ENCODE measurements around the gene CORIN.
"Not testable (repeated sequence)": the region's sequence is repeated elsewhere in the genome, so short reads cannot be mapped to it uniquely, and the experiment has no call there.

CORIN gene

DNA sequence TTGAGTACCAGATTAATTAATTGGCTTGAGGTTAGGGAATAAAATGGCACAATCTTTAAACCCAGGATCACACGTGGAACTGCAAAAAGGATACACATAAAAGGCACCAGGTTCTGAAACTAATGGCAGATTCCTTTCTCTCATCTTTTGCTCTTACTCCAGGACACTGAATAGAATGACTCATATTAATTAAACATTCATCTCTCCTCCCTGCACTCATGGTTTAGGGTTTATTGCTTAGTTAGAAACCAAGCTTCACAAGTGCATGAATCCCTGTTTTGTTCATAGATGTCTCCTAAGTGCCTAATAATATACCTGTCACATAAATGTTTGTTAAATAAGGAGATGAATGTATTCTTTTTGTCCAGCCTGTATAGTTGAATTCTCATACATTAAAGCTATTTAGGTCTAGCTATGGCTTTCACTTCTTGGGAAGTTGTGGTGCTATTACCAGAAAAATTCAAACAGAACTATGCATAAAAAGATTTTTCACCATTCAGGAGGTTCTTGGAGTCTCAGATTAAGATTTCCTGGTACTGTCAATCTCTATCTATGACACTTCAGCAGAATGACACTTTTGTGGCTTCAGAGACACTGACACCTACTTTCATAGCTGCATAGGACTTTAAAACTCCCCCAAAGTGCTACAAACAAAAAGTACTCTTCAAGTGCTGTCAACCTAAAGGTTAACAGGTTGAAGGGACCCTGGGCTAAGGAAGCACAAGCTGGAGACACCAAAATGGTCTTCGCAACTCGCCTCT is 7.4 kb downstream of the CORIN start:
- DNase-seq: no peak

DNA sequence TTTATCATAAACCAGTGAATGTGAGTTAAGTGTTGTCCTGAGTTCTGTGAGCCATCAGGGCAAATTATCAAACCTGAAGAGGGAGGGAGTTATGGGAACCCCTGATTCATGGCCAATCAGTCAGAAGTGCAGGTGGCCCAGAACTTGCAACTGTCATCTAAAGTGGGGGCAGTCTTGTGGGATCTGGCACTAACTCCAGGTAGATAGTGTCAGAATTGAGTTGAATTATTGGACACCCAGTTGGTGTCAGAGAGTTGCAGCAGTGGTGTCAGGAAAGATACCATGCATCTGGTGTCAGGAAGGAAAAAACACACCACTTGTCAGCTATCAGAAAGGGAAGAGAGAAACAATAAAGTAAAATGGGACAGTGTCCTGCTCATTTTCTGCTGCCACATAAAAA is 8.4 kb downstream of the CORIN start:
- DNase-seq: no peak

DNA sequence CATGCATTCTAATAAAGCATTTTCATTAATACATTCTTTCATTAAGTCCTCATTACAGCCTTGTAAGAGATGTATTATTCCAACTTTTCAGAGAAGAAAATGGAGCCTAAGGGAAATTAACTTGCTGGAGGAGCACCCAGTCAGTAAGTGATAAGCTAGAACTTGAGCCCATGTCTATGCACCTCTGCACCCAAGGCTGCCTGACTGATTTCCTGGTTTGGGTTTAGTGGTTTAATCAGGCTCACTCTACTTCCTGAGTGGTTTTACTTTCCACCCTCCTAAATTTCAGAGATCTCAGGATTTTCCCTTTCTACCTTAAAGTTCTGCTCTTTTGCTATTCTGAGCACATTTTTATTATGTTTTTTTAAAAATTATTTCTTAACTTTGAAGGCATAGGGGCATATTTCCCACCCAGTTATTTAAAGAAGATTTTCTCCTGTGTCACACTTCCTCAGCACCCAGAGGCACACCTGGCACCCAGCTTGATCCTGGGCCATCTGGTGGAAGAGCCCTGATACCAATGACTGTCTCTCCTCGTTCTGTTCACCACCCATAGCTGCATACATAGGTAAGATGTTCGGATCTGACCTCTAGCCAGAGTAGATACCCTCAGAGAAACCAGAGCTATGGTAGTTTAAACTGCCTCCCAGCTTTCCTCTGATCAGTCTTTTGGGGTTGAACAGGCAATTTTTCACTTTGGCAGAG is 10.4 kb downstream of the CORIN start:
- DNase-seq: no peak

DNA sequence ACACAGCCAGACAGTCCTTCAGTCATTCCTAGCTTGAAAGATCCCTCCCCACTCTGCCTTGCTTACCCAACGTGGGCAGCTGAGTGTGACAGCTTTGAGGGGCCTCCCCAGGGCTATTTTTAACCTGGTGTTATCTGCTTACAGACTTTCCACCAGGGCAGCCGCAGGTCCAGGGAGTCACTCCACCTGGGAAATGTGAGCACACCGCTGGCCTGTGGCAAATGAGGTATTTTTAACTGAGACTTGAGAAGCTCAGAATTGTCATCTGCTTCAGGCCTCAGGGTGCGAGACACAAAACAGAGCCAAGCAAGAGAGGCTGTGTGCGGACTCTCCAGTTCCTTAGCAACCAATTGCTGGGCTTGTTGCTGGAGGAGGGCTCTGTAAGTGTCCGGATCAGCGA is 13.0 kb downstream of the CORIN start:
- DNase-seq: no peak

DNA sequence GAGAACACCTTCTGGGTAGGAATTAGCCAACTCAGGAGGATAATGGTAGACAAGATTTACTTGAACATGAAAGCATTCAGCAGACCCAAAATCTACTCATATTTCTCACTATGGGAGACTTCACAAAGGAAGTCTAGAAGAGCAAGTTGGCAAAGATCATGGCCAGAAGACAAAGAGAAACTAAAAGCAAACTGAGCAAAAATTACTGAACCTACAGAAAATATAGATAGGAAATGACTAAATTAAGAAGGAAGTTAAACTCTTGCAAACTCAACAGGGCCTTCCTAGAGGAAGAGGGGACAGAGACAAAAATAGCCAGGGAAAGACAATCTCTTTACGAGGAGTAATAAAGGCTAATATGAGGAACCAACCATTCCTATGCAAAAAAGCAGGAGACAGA is 18.7 kb downstream of the CORIN start:
- no peak for DNase-seq

DNA sequence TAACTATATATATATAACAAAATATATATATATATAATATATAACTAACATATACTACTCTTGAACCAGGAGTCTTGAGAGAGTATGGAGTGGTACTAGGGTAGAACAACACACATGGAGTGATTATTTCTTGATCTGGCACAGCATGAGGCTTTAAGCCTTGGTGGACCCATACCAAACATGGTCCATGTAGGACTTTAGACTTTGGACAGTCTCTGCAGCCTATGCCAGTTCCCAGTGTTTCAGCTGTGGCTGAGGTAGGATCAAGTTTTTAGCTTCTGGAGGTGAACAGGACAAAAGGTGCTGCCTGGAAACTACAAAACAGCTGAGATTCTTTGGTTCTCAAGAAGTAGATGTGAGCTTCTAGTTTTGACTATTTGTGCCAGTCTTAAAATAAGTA is 20.6 kb downstream of the CORIN start:
- DNase-seq: no peak

DNA sequence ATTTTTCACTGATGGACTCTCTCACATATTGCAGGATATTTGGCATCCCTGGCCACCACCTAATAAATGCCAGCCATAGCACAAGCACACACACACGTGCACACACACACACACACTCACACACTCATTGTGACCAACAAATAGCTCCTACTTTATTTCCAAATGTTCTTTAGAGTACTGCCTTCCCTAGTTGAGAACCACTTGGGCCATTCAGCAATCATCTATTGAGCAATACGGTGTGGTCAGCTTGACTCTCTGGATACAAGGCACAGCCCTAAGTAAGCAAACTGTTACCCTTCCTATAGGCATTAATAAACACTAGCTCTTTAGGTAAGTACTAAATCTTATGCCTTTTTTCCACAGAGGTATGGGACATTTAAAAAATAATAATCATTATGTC is 21.1 kb downstream of the CORIN start:
- no peak for DNase-seq

DNA sequence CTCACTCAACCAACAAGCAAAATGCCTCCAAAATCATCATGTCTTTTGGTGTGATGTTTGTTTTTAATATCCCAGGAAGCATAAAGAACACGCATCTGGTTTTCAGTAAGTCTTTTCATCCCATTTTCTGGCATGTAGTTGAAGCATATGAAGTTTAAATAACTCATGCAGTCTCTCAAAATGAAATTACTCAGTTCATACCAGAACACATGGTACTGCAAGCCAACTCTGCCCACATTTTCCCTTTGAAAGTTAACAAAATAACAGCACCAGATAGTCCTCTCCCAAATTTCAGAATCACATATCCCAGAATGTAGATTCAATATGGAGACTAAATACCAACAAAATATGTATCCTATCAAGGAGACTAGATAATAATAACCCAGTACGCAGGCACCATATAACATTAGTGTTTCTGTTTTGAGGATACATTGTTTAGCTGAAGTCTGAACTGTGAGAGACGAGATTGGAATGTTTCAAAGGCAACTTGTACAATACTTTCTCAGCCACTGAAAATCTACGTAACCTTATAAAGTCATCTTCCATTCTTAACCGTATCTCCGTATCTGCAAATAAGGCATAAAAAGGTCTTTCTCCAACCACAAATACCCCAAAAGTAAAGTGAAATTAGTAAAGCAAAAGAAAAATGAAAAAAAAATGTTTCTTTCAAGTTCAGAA is 23.1 kb downstream of the CORIN start:
- DNase-seq: peak; percentile 89

DNA sequence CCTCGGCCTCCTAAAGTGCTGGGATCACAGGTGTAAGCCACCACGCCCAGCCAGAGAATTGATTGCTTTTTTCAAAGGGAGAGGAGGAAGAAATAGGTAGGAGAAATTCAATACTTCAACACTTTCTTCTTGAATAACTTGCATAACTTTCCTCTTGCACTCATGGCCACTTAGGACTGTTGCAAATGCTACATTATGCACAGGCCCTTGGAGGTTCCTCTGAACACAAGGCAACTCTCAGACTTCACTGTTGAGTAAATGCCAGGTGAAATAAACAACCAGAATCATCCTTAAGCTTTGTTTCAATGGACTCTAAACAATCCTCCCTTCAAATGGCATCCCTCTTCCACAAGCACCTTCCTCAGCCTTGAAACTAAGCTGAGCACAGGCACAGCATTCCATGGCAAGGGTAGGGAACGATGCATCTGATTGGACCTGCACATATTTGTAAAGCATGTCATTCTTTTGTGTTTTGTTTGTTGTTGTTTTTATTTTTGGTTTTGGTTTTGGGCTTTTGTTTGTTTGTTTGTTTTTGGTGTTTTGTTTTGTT is 28.1 kb downstream of the CORIN start:
- no peak for DNase-seq

DNA sequence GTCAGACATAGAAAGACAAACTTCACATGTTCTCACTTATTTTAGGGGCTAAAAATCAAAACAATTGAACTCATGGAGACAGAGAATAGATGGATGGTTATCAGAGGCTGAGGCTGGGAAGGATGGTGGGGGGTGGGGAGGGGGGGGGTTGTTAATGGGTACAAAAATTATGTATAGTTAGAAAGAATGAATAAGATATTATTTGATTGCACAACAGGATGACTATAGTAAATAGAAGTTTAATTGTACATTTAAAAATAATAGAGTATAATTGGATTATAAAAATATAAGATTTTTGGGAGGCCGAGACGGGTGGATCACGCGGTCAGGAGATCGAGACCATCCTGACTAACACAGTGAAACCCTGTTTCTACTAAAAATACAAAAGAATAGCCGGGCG is 33.3 kb downstream of the CORIN start:
- DNase-seq: no peak

DNA sequence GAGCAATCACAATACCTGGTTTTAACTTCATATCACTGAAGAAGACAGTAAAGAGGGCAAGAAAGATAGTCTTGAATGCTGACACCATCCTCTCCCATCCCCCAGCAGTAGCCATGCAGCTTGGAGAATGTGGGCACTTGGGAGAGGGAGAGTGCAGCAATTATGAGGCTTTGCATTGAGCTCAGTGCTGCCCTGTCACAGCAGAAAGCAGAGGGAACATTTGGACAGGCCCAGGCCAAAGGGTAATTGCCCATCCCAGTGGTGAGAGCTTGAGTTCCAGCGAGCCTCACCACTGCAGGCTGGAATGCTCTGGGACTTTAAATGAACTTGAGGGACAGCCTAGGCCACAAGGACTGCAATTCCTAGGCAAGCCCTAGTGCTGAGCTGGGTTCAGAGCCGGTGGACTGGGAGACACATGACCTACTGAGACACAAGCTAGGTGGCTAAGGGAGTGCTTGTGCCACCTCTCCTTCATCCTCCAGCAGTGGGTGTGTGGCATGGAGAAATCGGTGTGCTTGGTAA is 36.3 kb downstream of the CORIN start:
- DNase-seq: no peak

DNA sequence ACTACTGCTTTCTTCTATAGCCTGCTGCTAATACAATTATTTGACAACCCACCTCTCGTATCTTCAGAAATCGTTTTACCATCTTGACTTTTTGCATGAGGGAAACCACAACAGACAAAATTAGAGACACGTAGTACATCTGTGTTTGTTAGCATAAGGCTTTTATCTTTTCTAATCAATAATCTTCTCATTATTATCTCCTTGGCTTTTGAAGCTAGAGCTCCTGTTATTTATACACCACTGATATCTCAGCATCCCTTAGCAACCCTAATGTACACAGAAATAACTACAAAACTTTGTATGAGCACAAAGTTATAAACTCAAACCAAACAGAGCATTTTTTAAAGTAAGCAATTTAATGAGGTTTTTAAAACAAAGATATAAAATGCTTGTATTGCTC is 39.7 kb downstream of the CORIN start:
- no peak for DNase-seq

DNA sequence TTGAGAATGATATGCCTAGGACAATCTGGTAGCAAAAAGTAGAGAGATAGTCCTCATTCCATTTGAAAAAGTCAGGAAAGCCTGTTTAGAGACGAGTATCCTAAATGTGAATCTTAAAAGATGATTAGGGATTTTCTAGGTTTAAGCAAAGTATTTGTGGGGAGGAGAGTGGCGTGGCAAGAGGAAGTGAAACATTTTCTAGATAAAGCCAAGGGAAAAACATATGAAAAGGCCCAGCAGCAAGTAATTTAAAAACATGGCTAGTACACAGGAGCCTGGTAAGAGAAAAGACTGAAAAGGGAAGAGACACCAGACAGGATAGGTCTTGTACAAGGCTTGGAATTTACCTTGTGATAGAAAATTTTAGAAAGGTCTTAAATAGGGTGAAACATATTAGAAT is 45.9 kb downstream of the CORIN start:
- DNase-seq: no peak

DNA sequence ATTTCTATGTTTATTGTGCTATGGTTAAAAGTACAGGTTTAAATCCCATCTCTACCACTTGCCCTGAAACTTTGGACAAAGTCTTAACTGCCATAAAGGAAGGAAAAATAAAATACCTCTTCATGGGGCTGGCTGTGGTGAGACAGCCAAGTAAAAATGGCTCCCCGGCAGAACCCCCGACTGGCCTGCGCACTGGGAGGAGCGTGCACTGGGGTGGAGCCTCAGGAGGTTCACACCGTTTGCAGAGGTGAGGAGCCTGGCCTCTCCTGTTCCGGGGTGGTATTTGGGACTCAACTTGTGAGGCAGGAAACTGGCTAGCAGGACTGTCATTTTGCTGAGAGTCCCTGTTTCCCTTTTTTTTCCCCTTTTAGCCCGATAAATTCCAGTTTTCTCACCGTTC is 47.8 kb downstream of the CORIN start:
- DNase-seq: no peak

DNA sequence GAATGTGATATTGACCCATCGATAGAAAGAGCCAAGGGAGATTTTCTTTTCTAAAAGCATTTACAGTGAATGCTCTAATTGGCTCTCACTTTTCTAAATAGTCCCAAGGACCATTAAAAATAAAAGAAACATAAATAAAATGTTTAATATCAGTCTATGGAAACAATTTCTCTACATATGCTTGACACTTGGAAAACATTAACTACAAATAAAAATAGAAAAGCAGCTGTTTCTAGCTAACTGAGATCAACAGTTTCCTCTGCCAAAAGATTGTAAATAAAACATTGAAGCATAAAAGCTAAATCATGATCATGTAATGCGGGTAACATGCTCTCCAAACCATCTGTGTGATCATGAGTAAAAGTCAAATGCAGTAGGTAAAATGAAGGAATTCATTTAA is 49.7 kb downstream of the CORIN start:
- DNase-seq: no peak

DNA sequence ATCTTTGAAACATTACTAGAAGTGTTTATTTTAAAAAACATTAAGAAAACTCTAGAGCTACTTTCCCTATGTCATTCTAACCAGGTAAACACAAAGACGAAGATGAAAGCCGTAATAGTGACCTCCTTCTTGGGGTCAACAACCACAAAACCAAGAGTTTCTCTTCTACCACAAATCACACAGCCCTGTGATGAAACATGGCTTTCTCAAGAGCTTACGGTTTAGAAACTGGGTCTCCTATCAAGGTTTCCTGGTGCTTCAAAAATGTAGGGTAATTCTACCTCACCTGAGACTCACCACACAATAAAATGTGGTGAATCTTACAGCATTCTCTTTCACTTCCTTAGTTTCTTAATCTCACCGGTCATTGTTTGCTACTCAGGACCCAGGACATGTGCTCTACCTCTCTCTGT is 50.9 kb downstream of the CORIN start:
- no peak for DNase-seq

DNA sequence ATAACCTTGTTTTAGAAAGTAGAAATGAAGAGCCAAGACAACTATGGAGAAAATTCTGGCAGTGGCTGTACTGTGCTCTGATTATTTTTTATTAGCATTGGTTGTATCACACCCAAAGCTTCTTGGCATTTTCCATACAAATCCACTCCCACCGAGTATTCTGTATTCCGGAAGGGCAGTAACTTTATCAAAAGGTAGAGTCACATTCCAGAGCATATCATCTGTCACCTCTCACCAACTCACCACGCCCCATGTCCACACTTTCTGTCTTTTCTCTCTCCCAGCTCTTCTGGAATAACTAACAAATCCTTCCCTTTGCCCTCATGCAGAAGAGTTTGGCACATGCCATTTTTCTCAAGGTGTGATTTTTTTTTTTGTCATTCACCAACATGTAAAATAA is 52.7 kb downstream of the CORIN start:
- DNase-seq: no peak

DNA sequence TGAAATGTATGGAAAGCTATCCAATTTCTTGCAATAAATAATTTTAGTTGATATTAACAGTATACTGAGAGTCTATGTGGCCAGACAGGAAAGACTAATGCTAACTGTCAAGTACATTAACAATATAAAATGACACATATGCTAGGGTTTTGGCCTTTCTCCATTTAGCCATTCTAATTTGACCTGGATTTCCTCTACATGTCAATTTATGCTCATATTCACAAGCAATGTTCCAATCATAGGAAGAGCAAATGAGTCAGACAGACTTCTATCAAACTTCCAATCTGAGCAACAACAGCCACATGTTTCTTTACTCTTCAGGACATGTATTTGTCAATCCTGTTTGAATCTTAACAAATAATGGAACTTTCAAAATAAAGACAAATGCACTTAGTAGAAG is 53.6 kb downstream of the CORIN start:
- no peak for DNase-seq

DNA sequence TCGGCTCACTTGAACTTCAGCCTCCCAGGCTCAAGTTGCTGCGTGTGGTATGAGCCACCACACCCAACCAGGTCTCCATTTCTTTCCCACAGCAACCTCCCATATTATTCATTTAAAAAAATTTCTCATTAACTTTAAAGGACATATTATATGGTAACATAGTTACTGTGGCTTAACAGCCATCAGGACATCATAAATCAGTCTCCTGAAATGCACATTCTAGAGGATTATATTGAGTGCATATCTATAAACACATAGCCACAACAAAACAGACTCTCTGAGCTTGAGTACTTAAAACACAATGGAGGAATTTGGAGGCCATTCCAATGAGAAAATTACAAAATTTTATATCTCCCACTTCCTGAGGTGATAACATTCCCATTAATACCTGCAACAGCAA is 61.5 kb downstream of the CORIN start:
- DNase-seq: no peak

DNA sequence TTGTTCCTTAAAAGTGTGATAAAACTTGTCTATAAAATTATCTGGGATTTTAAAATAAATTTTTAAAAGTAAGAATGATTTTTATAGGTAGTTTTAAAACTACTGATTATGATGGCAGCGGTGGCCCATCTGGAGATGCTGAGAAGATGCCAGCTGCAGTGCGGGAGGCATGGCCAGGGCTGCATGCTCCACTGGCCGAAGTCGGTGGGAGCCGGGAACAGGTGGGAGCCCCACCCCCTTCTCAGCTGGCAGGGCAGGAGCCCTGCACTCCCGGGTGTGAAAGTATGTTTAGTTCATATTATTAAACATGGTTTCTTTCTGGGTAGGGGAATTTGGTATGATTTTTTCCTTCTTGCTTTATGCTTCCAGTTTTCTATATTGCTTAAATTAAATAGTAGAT is 63.8 kb downstream of the CORIN start:
- DNase-seq: no peak

DNA sequence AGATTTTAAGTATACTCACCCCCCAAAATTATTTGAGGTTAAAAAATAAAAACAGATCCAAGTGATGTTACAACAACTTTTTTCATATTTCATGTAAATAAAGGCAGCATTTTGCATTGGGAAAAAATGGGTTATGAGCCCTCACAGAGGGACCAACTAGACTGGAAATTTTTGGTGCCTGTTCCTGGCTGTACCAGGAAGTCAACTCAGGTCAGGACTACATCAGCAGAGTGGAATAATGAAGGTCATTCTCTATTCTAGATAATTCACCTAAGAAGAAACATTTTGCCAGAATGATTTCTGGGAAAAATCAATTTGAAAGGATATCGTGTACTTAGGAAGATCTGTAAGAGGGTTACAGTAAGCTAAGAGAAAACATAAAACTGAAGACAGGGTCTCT is 66.8 kb downstream of the CORIN start:
- no peak for DNase-seq

DNA sequence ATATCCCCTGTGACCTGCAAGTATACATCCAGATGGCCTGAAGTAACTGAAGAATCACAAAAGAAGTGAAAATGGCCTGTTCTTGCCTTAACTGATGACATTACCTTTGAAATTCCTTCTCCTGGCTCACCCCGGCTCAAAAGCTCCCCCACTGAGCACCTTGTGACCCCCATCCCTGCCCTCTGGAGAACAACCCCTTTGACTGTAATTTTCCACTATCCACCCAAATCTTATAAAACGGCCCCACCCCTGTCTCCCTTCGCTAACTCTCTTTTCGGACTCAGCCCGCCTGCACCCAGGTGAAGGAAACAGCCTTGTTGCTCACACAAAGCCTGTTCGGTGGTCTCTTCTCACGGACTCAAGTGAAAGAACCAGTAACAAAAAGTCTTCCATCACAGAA is 69.9 kb downstream of the CORIN start:
- DNase-seq: not testable (repeated sequence)

DNA sequence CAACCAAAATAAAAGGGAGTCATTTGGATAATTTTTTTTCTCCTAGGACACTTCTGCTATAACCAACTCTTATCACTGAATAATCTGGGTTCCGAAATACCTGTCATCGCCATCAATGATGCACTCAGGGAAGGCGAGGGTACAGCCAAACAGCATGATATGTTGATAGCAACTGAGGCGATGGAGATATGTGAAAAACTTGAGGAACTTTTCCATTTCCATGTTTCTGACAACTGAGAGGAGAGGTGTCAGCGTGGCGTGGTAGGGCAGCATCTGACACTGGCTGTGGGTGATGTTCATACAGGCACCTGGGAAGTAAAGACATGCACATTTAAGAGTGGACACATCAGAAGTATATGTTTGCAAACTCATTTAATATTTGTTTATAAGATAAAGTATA is 74.6 kb downstream of the CORIN start:
- no peak for DNase-seq

Data from fibroblast of skin of back (primary cell).